SKM-1 treated with dmso at 0.1 percent for 144 hours (cell line): ENCODE data around the gene SRSF9.
"Not testable (repeated sequence)": the region's sequence is repeated elsewhere in the genome, so short reads cannot be mapped to it uniquely, and the experiment has no call there.

ENCODE experiments used
- DNase-seq: peaks from one replicate; lab custom pipeline; 2025; ENCODE audit not compliant: unreplicated experiment; lab: John Stamatoyannopoulos, UW

The SRSF9 gene

DNA sequence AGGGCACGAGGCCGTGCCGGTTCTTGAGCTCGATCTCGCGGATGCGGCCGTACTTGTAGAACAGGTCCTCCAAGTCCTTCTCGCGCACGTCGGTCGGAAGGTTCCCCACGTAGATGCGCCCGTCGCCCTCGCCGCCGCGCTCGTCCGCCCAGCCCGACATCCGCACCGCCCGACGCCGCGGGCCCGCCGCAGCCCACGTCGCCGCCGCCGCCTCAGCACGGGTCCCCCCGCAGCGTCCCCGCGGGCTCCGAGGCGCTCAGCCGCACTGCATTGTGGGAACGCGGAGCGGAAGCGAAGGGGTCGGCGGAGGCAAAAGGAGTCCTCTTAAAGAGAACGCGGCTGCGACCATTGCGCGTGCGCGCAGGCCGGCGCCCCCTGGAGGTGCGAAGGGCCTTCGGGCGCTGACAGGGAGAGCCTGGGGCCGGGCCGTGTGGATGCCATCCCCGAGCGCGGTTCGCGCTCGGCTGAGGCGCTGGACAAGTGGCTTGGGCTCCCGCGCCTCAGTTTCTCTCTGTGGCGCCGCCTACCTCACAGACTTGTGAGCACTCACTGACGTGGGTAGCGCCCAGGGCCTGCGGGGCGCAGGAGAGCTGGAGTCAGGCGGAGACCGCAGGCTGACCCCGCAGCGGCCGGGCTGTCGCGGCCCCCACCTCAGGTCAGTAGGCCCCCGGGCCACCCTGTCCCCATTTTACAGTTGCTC is at the start of gene SRSF9:
Gene SRSF9, minus strand, starts transcription at position 299 of the 700 bp plus-strand sequence. Its CDS starts 139 bp downstream, at position 160.
- peak; percentile 63 for DNase-seq

- DNase-seq: not testable (repeated sequence)
Observed at GRCh38 chr12:120519324-120519723, 49.8 kb upstream of the SRSF9 start.

DNA sequence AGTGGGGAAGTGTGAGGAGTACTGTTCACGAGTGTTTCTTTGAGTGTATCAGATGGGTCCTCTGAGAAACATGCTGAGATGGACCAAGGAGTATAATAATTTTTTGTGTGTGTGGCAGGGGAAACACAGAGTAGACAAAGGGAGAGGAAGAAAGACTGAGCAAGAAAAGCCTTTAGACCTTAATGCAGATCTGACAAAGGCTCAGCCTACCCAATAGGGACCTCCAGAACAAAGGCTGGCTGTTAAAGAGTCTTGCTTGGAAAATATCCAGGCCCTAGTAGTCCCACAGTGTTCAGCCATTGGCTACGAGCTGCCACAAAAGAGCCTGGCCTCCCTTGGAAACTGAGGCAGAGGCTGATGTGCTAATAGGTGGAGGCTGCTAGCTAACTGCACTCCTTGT is 45.9 kb upstream of the SRSF9 start:
- no peak for DNase-seq

DNA sequence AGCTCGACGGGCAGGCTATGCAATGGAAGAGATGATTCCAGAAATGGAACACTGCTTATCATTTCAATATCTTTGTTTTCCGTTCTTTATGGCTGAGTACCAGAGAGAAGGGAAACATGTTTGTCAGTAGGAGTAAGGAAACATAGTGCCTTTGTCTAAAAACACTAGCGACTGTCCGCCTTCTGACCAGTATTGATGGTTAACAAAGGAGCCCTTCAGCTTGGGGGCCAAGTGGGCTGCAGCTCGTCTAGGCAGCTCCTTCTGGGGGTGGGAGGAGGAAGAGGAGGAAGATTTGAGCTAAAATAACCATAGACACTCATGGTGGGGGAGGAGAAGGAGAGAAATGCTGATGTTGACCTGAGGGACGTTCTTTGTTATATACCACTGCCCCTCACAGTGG is 44.5 kb upstream of the SRSF9 start:
- DNase-seq: no peak

DNA sequence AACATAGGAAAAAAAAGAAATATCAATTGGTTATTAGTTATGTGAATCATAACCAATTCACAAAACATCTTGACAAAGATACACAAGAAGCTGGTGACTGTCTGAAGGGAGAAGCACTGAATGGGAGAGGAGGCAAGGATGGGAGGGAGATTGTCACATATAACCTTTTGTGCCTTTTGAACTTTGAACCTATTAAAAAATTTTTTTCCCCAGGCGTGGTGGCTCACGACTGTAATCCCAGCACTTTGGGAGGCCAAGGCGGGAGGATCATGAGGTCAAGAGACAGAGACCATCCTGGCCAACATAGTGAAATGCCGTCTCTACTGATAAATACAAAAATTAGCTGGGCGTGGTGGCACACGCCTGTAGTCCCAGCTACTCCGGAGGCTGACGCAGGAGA is 39.0 kb upstream of the SRSF9 start:
- DNase-seq: no peak

DNA sequence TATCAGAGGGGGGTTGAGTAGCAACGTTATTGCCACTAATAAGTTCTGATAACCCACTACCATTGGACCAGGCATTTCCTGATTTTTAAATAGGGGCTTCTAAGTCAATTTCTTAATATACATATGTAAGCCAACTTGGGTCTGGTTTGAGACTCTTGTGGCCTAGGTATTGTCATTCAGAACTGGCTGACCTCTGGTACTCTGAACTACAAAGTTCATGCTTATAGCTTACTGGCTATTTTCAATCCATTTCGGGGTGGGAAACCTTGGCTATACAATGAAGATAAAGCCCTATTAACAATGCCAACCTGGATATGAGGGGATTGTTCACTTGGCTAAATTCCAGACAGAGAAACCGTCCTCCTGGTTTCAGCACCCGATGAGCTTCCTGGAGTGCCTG is 35.0 kb upstream of the SRSF9 start:
- no peak for DNase-seq

- no peak for DNase-seq
Observed at GRCh38 chr12:120500581-120500980, 31.0 kb upstream of the SRSF9 start.

DNA sequence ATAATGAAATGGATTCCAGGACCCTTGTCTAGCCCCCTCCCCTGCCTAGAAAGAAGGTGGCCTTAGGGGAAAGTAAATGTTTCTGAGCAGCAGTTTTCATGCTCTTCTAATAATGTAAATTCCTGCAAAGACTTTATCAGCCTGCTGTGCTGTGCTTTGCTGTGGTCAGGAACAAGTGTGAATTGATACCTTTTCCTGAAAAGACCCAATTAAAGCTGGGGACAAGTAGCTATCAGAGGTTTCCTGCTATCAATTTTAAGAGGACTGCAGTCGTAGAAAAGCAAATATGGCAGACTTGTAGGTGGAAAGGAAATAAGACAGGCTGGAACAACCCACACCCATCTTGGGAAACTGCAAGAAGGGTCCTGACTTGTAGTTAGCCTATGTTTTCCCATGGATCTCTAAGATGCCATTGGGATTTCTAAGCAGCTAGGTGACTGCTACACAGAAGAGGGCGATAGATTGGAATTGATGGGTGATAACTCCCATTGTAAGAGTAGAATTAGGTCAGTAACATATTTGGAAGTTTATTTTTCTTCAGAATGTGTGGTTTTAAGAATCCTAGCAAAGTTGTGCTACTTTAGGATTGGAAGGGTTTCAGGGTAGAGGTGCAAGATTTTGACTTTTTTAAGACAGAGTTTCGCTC is 29.4 kb upstream of the SRSF9 start:
- no peak for DNase-seq

DNA sequence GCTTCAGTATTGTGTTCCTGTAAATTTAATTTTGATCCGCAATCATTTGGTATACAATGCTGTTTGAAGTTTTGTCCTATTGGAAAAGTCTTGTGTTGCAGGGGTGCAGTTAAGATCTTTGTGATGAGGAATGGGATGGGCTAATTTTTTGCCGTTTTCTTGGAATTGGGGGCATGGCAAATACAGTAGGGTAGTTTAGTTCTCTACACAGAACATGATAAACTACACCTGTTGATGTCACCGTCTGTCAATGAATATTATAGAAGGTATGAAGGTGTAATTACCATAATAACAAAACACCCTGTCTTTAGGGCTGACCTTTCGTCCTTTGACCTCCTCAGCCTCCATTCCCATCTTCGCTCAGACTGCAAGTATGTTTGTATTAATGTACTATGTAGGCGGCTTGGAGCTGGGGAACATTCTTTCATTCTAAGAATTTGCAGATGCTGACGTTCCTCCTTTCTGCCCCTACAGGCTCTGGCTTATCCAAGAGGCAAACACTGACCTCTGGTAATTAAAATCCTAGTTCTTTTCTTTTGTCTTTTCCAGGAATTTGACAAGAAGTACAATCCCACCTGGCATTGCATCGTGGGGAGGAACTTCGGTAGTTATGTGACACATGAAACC is 28.1 kb upstream of the SRSF9 start:
- DNase-seq: no peak

GRCh38 chr12:120496413-120497340 is 27.1 kb upstream of the SRSF9 start:
- DNase-seq: no peak

DNA sequence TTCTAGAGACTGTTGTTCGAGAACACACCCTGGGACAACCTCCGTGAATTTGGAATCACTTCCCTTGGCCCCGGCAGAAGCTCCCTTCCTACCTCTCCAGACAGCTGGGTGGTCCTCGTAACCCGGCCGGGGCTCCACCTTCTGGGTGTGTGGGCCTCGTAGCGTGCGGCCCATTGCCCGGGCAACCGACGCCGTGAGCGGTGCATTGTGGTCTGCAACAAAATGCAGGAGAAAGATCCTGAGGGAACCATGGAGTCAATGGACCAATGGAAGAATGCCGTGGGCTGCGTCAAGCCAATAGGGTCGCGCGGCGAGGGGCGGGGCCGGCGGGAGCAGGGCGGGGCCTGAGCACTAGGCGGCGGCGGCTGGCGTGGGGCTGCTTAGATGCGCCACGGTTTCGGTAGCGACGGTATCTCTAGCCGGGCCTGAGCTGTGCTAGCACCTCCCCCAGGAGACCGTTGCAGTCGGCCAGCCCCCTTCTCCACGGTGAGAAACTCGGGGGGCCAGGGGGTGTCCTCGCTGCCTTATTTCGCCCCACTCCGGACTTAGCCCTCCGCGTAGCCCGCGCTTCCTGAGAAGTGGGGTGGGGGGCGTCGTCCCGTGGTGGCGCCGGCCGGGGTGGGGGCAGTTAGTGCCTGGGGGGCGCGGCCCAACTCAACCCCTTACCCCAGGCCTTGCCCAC is 26.3 kb upstream of the SRSF9 start, which contains the start of gene DYNLL1:
Gene DYNLL1, plus strand, starts transcription at position 383 of the 682 bp plus-strand sequence. CDS start 309 bp downstream, outside the sequence.
- peak; percentile 76 for DNase-seq

DNA sequence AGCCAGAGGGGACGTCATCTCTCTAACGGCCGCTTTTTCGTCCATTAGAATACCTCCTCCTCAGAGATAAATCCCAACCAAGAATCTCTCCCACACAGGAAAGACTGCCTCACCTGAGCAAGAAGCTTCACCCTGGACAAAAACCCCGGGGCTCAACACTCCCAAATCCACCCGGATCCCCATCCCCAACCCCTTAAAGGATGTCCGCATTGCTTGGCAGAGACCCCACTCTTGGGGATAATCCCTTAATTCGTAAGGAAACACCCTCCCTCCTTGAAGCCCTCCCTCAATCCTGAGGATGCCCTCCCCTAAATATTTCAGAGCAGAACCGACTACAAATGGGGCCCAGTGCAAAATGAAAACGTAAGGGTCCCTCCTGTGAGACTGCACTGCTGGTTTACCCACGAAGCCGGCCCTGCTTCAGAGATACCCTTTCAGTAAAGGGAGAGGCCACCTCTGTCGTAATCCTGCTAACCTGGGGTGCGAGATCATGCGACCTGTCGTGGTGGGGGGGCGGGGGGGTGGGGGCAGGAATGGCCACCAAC is 25.7 kb upstream of the SRSF9 start:
- DNase-seq: no peak

DNA sequence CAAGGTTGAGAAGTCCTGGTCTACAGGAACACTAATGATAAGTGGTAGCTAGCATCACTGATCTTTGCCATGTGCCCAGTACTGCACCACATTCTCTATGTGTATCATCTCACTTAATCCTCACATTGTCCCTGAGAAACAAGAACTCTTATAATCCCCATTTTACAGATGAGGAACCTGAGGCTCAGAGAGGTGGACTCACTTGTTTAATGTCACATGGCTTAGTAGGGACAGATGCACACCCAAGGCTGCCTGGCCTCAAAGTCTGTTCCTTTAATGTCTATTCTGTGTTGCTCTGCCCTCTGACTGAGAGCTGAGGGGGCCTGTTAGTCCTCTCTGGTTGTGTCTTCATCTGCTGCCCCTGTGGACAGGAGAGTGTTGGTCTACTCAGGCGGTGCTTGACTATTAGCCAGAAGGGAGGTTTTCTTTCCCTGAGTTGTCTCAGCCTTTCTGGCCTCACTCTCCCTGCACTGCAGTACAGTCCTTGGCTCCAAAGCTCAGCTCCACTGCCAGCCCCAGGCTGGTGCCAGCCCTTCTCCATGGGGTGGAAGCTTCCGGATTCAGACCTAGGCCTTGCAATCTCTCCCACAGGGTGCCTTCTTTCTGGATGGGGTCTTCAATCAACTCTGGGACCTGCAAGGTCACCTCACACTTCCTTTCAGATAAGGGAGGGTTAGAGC is 21.4 kb upstream of the SRSF9 start:
- no peak for DNase-seq

DNA sequence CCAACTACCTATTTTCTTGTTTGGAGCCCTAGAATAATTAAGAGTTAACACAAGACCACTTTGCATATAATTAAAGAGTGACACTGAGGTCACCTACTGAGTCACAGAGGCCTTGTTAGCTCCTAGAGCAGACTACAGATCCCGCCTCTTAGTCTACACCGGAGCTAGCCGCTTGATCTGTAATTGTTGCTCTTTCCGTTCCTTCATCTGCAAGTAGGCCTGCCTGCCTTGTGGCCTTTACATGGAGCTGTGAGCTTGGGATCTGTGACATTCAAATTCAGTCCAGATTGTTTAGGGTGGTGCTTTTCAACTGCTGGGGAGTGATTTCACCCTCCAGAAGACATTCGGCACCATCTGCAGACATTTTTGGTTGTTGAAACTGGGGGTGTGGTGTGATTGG is 20.8 kb upstream of the SRSF9 start:
- no peak for DNase-seq

DNA sequence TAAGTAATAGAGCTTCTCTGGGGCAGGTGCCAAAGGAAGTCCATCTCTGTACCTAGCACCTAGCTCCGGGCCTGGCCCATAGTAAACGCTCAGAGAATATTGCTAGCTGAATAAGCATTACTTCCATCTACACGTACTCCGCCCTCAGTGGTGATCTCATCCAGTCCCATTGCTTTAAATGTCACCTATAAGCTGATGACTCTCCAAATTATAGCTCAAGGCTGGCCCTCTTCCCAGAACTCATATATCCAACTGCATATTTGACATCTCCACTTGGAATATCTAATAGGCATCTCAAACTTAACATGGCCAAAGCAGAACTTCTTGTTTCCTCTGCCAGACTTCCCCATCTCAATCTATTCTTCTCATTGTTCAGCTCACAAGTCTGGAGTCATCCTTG is 19.5 kb upstream of the SRSF9 start:
- DNase-seq: no peak

- DNase-seq: no peak
Observed at GRCh38 chr12:120488057-120488640, 18.6 kb upstream of the SRSF9 start.

GRCh38 chr12:120487552-120487951 is 18.0 kb upstream of the SRSF9 start:
- not testable (repeated sequence) for DNase-seq

DNA sequence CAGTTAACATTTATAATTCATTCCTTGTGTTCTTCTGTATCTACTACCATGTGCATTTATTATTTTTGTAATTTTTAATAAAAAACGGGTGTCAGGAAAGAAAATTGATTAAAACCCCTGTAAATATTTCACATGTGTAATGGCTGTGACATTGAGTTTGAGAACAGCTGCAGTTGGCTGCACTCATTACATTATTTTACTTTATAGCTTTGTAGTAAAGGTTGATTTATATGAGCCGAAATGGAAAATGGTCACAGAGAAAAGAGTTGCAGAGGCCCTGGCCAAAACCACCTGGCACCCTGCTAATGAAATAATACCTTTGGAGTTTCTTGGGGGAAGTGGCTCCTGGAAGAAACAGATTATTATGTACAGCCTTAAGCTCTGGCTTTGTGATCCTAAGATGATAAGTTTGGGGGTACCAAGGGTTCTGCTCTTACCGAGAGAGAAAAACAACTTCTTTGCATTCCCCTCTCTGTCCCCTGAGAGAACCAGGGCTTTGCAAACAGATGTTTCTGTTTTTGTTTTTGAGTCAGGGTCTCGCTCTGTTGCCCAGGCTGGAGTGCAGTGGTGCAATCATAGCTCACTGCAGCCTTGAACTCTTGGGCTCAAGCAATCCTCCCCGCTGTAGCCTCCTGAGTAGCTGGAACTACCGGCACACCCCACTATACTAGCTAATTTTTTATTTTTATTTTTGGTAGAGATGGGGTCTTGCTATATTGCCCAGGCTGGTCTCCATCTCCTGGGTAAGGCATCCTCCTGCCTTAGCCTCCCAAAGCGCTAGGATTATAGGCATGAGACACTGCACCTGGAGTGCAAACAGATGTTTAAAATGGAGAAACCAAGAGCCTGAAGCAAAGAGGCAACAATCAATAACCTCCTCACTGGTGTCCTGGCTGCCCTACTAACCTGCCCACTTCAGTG is 16.7 kb upstream of the SRSF9 start:
- no peak for DNase-seq
